WI38 (cell line): ENCODE data around the gene CNNM1.

Source experiments
- H3K4me3 ChIP-seq: 2 replicates; pipeline ENCODE4 v1.5.1; 2011; ENCODE audit warnings: low read depth, mild to moderate bottlenecking, control low read depth, low read length
- CTCF ChIP-seq: IDR thresholded peaks from 2 replicates; pipeline ENCODE4 v1.5.1; 2012; ENCODE audit warnings: low read depth, mild to moderate bottlenecking, control low read depth, low read length

Gene CNNM1

GRCh38 chr10:99406149-99406548 lies 77.0 kb downstream of the CNNM1 start:
- no peak for TF ChIP-seq CTCF
- no peak overlapping the region for H3K4me3 ChIP-seq

GRCh38 chr10:99410146-99410545 lies 81.0 kb downstream of the CNNM1 start:
- no peak overlapping the region for H3K4me3 ChIP-seq
- TF ChIP-seq CTCF, result no peak

- TF ChIP-seq CTCF, result no peak
- no peak overlapping the region for H3K4me3 ChIP-seq
Measured at GRCh38 chr10:99410876-99411275, 81.7 kb downstream of the CNNM1 start.

- no peak for TF ChIP-seq CTCF
Measured at GRCh38 chr10:99411546-99411945, 82.4 kb downstream of the CNNM1 start.

GRCh38 chr10:99412099-99412498 lies 82.9 kb downstream of the CNNM1 start:
- no peak overlapping the region for H3K4me3 ChIP-seq
- no peak for TF ChIP-seq CTCF

More at GRCh38 chr10:99411546-99411945, 82.4 kb downstream of the CNNM1 start:
- H3K4me3 ChIP-seq, result no peak overlapping the region

- TF ChIP-seq CTCF, result no peak
- H3K4me3 ChIP-seq, result no peak overlapping the region
Measured at GRCh38 chr10:99418910-99419624, 89.9 kb downstream of the CNNM1 start.

GRCh38 chr10:99419688-99420087 lies 90.5 kb downstream of the CNNM1 start:
- no peak for TF ChIP-seq CTCF
- H3K4me3 ChIP-seq, result no peak overlapping the region
